AG20443 (cell line): ENCODE data around the gene GFY.
A peak's percentile ranks its signal among the peaks of the same experiment; 100 is the strongest.

Experiments used
- DNase-seq: peaks from one replicate; pipeline ENCODE4 v3.0.0; 2012; ENCODE audit warnings: low spot score, mixed read lengths

The GFY gene

GRCh38 chr19:49408816-49409440 is 16.3 kb upstream of the GFY start:
- no peak for DNase-seq

GRCh38 chr19:49409441-49410029 is 15.7 kb upstream of the GFY start:
- DNase-seq: no peak

- DNase-seq: no peak
Observed at GRCh38 chr19:49411681-49412326, 13.4 kb upstream of the GFY start.

- DNase-seq: no peak
Observed at GRCh38 chr19:49413348-49413747, 11.8 kb upstream of the GFY start.

GRCh38 chr19:49414256-49414655 is 10.9 kb upstream of the GFY start:
- DNase-seq: no peak

- no peak for DNase-seq
Observed at GRCh38 chr19:49415102-49415809, 9.9 kb upstream of the GFY start.

- DNase-seq: no peak
Observed at GRCh38 chr19:49415810-49416200, 9.4 kb upstream of the GFY start.

- no peak for DNase-seq
Observed at GRCh38 chr19:49417088-49417487, 8.1 kb upstream of the GFY start.

- DNase-seq: no peak
Observed at GRCh38 chr19:49418511-49418910, 6.7 kb upstream of the GFY start.

GRCh38 chr19:49419173-49419572 is 6.0 kb upstream of the GFY start:
- DNase-seq: no peak

- DNase-seq: no peak
Observed at GRCh38 chr19:49420227-49420626, 5.0 kb upstream of the GFY start.

- peak; percentile 91 for DNase-seq
Observed at GRCh38 chr19:49421039-49421877, 3.9 kb upstream of the GFY start.

- DNase-seq: no peak
Observed at GRCh38 chr19:49421878-49422202, 3.3 kb upstream of the GFY start.

- DNase-seq: peak; percentile 66
Observed at GRCh38 chr19:49422407-49423070, 2.6 kb upstream of the GFY start.

- no peak for DNase-seq
Observed at GRCh38 chr19:49423071-49423984, 1.9 kb upstream of the GFY start, which contains the start of gene PTH2. Gene PTH2, minus strand, starts transcription at chr19:49423441. Its CDS starts 102 bp downstream, at chr19:49423339.

GRCh38 chr19:49423985-49424303 is 1.2 kb upstream of the GFY start:
- DNase-seq: no peak

GRCh38 chr19:49425922-49426592 is 869 bp downstream of the GFY start:
- no peak for DNase-seq

- no peak for DNase-seq
Observed at GRCh38 chr19:49427339-49427738, 2.2 kb downstream of the GFY start.

GRCh38 chr19:49427855-49428546 is 2.8 kb downstream of the GFY start:
- DNase-seq: peak; percentile 59
